Thyroid gland (tissue), 4 donors: Measurements from ENCODE around the gene PNPLA3. TPM values are rescaled to one million over a fixed set of nuclear protein-coding genes. Genes with fewer than 3 reads are reported as not detected.
A peak's percentile ranks its signal among the peaks of the same experiment; 100 is the strongest.

Experiments
- DNase-seq, 2 donors: peaks; one replicate each; pipeline ENCODE4 v3.0.0-alpha.2; 2019
- H3K27ac ChIP-seq, 3 donors: fragments of 200-600 bp; sonication (generic); 1 replicate in 2 of 3; 2 replicates in 1 of 3; pipeline ENCODE4 v1.5.1; 2016 to 2019; ENCODE audit warnings: mild to moderate bottlenecking in 1 of 3, moderate library complexity in 1 of 3
- H3K27me3 ChIP-seq: fragments of 200-600 bp; sonication (generic); one replicate; pipeline ENCODE4 v1.5.1; 2019
- H3K36me3 ChIP-seq, 2 donors: fragments of 200-600 bp; sonication (generic); one replicate each; pipeline ENCODE4 v1.5.1; 2016 to 2019
- H3K4me1 ChIP-seq, 2 donors: fragments of 200-600 bp; sonication (generic); one replicate each; pipeline ENCODE4 v1.5.1; 2017 to 2019
- H3K4me3 ChIP-seq, 3 donors: fragments of 200-600 bp; sonication (generic); replicated peaks in 1 of 3; 1 replicate in 2 of 3; 2 replicates in 1 of 3; pipeline ENCODE4 v1.5.1; 2016; ENCODE audit warnings: mild to moderate bottlenecking in 1 of 3
- H3K9me3 ChIP-seq: fragments of 200-600 bp; sonication (generic); one replicate; pipeline ENCODE4 v1.5.1; 2017
- POLR2A ChIP-seq, 2 donors: fragments of 450-650 bp; IDR thresholded peaks; one replicate each; pipeline ENCODE4 v1.6.1; 2017; ENCODE audit warnings: antibody characterized with exemption in 2 of 2, mild to moderate bottlenecking in 2 of 2, moderate library complexity in 1 of 2
- WGBS, 2 donors: methylation state at CpG; one replicate each; pipeline ENCODE4 v1.1.5; 2017; 5-methylcytosine and 5-hydroxymethylcytosine counted together
- intact Hi-C: fragments of 100-400 bp; cut with DNase I; formaldehyde crosslinking; loops from one replicate; pipeline ENCODE4 v1.15.1; 2023
- total RNA-seq, 4 donors: library from RNA; depleted of rRNA; stranded (reverse); fragments of >200 nt; gene quantifications; one replicate each; pipeline ENCODE4 v1.2.3, GENCODE V29; 2016
- TF ChIP-seq, protein P1 (sequence below), 6 experiments: fragments of 200-600 bp in 3 of 6; fragments of 450-650 bp in 3 of 6; sonication (generic) in 3 of 6; IDR thresholded peaks; one replicate each; pipeline ENCODE4 v1.5.1; 2016 to 2019; ENCODE audit warnings: antibody characterized with exemption in 6 of 6, mild to moderate bottlenecking in 2 of 6, inconsistent platforms in 1 of 6, moderate library complexity in 1 of 6

Gene PNPLA3
- total RNA-seq, 4 donors from 2014 or later = 0.11 to 0.13 TPM; not detected in 2

DNA sequence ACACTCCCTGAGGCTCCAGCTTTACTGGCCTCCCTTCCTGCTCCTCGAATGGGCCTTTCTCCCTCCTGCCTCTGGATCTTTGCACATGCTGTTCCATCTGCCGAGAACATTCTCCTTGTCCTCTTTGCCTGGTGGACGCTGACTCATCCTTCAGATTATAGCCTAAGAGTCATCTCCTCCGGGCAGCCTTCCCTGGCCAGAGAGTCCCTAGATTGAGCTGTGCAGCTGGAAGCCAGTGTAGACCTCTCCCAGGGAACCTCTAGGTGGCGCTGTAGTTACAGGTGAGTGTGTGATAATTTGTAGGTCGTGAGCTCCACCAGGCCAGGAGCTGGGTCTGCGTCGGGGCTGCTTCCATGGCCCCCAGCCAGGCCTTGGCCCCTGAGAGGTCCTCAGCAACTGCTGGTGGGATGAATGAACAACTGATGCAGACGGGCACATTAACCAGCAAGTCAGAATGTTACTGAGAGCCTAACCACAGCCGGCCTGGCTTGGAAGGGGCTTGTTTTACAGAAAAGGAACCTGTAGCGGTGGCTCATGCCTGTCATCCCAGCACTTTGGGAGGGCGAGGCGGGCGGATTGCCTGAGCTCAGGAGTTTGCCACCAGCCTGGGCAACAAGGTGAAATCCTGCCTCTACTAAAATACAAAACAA lies 40.5 kb upstream of the PNPLA3 start:
- no peaks in the 10 kb centered on the region for H3K9me3 ChIP-seq
- 34 to 39% methylated on average over 12 to 13 of the region's 14 CpGs for WGBS, 2 donors
- DNase-seq = peak; percentile 7 to 12
- no peak overlapping the region for H3K27ac ChIP-seq
- H3K36me3 ChIP-seq = no peaks in the 10 kb centered on the region
- TF ChIP-seq, protein P1, sequence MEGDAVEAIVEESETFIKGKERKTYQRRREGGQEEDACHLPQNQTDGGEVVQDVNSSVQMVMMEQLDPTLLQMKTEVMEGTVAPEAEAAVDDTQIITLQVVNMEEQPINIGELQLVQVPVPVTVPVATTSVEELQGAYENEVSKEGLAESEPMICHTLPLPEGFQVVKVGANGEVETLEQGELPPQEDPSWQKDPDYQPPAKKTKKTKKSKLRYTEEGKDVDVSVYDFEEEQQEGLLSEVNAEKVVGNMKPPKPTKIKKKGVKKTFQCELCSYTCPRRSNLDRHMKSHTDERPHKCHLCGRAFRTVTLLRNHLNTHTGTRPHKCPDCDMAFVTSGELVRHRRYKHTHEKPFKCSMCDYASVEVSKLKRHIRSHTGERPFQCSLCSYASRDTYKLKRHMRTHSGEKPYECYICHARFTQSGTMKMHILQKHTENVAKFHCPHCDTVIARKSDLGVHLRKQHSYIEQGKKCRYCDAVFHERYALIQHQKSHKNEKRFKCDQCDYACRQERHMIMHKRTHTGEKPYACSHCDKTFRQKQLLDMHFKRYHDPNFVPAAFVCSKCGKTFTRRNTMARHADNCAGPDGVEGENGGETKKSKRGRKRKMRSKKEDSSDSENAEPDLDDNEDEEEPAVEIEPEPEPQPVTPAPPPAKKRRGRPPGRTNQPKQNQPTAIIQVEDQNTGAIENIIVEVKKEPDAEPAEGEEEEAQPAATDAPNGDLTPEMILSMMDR (IDR thresholded peaks at IDR 0.05) = peak in 1 of 6 experiments; percentile 38
- no peak for TF ChIP-seq POLR2A (IDR thresholded peaks at IDR 0.05)
- H3K4me1 ChIP-seq = no peaks in the 10 kb centered on the region
- no peaks in the 10 kb centered on the region for H3K27me3 ChIP-seq
- intact Hi-C loops = no loop called here
- H3K4me3 ChIP-seq = no peak overlapping the region

DNA sequence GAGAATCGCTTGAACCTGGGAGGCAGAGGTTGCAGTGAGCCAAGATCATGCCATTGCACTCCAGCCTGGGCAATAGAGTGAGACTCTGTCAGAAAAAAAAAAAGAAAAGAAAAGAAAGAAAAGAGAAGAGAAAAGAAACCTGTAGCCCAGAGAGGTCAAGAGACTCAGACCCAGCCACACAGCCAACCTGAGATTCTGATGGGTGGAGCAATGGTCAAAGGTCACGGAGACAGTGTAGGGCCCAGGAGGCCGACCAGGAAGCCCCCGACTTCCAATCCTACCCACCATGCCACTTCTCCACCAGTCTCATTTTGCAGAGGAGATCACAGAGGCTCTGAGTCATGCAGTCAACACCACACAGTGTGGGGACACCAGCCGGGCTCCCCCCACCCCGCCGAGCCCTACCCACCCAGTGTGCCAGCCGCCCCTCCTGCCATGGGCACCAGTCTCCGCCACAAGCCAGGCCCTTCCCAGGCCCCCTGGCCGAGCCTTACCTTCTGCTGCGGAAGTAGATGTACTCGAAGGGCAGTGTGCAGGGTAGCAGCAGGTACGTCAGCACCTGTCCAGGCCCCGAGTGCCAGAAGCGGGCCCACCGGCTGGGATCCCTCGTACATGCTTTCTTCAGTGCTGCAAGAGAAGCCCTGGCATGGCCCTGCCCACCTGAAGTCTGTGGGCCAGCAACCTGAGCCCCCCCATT lies 39.7 kb upstream of the PNPLA3 start:
- Histone ChIP-seq H3K36me3 (no peaks in the 10 kb centered on the region), H3K27me3 (no peaks in the 10 kb centered on the region), H3K4me3 (no peak overlapping the region), H3K4me1 (no peaks in the 10 kb centered on the region), H3K9me3 (no peaks in the 10 kb centered on the region), H3K27ac (no peak overlapping the region)
- DNase-seq = no peak
- no peak for TF ChIP-seq POLR2A (IDR thresholded peaks at IDR 0.05)
- TF ChIP-seq, protein P1 (IDR thresholded peaks at IDR 0.05) = no peak
- intact Hi-C loops = no loop called here
- WGBS, 2 donors = 90 to 92% methylated on average over 8 to 17 of the region's 17 CpGs

- H3K9me3 ChIP-seq = no peaks in the 10 kb centered on the region
- intact Hi-C loops = no loop called here
- H3K36me3 ChIP-seq = no peaks in the 10 kb centered on the region
- H3K4me1 ChIP-seq = no peaks in the 10 kb centered on the region
- no peak overlapping the region for H3K27ac ChIP-seq
- H3K27me3 ChIP-seq = no peaks in the 10 kb centered on the region
- peak; percentile 29 to 49 for DNase-seq
- 20 to 27% methylated on average over 16 to 18 of the region's 18 CpGs for WGBS, 2 donors
- no peak overlapping the region for H3K4me3 ChIP-seq
- TF ChIP-seq, protein P1 (IDR thresholded peaks at IDR 0.05) = peak; percentile 23 to 67 (median 41)
- TF ChIP-seq POLR2A (IDR thresholded peaks at IDR 0.05) = no peak
These were observed 38.8 kb upstream of the PNPLA3 start for GRCh38 chr22:43884600-43885318.

DNA sequence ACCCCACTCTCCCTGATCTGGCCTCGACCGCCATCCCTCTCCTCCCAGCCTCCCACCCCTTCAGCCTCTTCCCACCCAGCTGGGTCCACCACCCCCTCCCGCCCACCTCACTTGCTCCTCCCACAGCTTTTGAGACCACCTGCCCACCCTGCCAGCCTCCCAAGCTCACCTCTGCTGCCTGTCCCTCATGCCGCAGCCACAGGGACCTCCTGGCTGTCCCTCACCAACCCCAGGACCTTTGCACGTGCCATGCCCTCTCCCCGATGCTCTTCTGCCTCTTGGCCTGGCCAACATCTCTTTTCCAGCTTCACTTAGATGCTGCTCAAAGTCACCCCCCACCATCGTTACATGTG lies 38.3 kb upstream of the PNPLA3 start:
- no peaks in the 10 kb centered on the region for H3K9me3 ChIP-seq
- no peaks in the 10 kb centered on the region for H3K36me3 ChIP-seq
- no peak for TF ChIP-seq POLR2A (IDR thresholded peaks at IDR 0.05)
- TF ChIP-seq, protein P1 (IDR thresholded peaks at IDR 0.05) = no peak
- H3K27ac ChIP-seq = no peak overlapping the region
- DNase-seq = no peak
- H3K4me1 ChIP-seq = no peaks in the 10 kb centered on the region
- WGBS, 2 donors = 66 to 80% methylated on average over 7 of the region's 7 CpGs
- H3K4me3 ChIP-seq = no peak overlapping the region
- H3K27me3 ChIP-seq = no peaks in the 10 kb centered on the region
- intact Hi-C loops = no loop called here

DNA sequence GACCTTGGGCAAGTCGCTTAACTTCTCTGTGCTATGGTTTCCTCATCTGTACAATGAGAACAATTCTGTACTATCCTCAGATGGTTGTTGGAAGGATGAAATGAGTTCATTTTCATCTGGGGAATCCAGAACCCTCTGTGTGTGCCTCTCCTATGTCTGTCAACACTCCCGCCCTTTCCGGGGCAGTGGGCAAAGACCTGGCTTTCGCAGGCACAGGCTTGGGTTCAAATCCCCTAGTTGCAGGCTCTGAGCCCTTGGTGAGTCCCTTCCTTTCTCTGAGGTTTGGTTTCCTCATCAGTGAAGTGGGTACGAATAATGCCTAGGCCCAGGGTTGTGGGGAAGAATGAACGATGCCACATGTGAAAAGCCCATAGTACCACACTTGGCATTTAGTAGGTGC lies 37.8 kb upstream of the PNPLA3 start:
- TF ChIP-seq POLR2A (IDR thresholded peaks at IDR 0.05) = no peak
- Histone ChIP-seq H3K27ac (no peak overlapping the region), H3K4me3 (no peak overlapping the region), H3K36me3 (no peaks in the 10 kb centered on the region), H3K27me3 (peaks cover 3% of the 10 kb centered on the region), H3K9me3 (no peaks in the 10 kb centered on the region), H3K4me1 (no peaks in the 10 kb centered on the region)
- intact Hi-C loops = no loop called here
- no peak for DNase-seq
- 91 to 94% methylated on average over 6 of the region's 6 CpGs for WGBS, 2 donors
